Smooth muscle cell (in vitro differentiated cells): Measurements from ENCODE around the gene YPEL4. TPM values are rescaled to one million over a fixed set of nuclear protein-coding genes. Genes with fewer than 3 reads are reported as not detected.

Source experiments
- DNase-seq: peaks from one replicate; lab custom pipeline; 2025; ENCODE audit not compliant: unreplicated experiment; lab: John Stamatoyannopoulos, UW
- H2AFZ ChIP-seq: fragments of 200-600 bp; sonication (generic); 2 replicates; pipeline ENCODE4 v1.6.0; 2016; ENCODE audit warnings: antibody characterized with exemption, low read depth, mild to moderate bottlenecking
- H3F3A ChIP-seq: fragments of 200-600 bp; sonication (generic); 2 replicates; pipeline ENCODE4 v1.6.0; 2017; ENCODE audit warnings: antibody characterized with exemption, low read depth
- H3K27ac ChIP-seq: fragments of 200-600 bp; sonication (generic); 2 replicates; pipeline ENCODE4 v1.5.1; 2016; ENCODE audit warnings: low read depth, mild to moderate bottlenecking
- H3K27me3 ChIP-seq: fragments of 200-600 bp; sonication (generic); 2 replicates; pipeline ENCODE4 v1.6.1; 2016; ENCODE audit warnings: low read depth, mild to moderate bottlenecking
- H3K36me3 ChIP-seq: fragments of 200-600 bp; sonication (generic); 2 replicates; pipeline ENCODE4 v1.5.1; 2016; ENCODE audit warnings: low read depth
- H3K4me1 ChIP-seq: fragments of 200-600 bp; sonication (generic); 2 replicates; pipeline ENCODE4 v1.5.1; 2016; ENCODE audit warnings: low read depth
- H3K4me2 ChIP-seq: fragments of 200-600 bp; sonication (generic); 2 replicates; pipeline ENCODE4 v1.6.0; 2016; ENCODE audit warnings: mild to moderate bottlenecking
- H3K4me3 ChIP-seq: fragments of 200-600 bp; sonication (generic); 2 replicates; pipeline ENCODE4 v1.5.1; 2016; ENCODE audit warnings: mild to moderate bottlenecking
- H3K79me2 ChIP-seq: fragments of 200-600 bp; sonication (generic); 2 replicates; pipeline ENCODE4 v1.6.0; 2016; ENCODE audit warnings: low read depth, mild to moderate bottlenecking
- H3K9ac ChIP-seq: fragments of 200-600 bp; sonication (generic); 2 replicates; pipeline ENCODE4 v1.6.0; 2016; ENCODE audit warnings: low read depth
- H3K9me3 ChIP-seq: fragments of 200-600 bp; sonication (generic); replicated peaks from 2 replicates; pipeline ENCODE4 v1.5.1; 2016; ENCODE audit warnings: low read depth
- H4K20me1 ChIP-seq: fragments of 200-600 bp; sonication (generic); 2 replicates; pipeline ENCODE4 v1.6.0; 2016; ENCODE audit warnings: low read depth
- WGBS: methylation state at CpG from one replicate; pipeline ENCODE4 v1.1.7; 2016; ENCODE audit warnings: low lambda C conversion rate; 5-methylcytosine and 5-hydroxymethylcytosine counted together
- microRNA counts: library from miRNA; unstranded; fragments of <30 nt; microRNA quantifications from one replicate; lab custom pipeline; 2016
- microRNA-seq: library from miRNA; unstranded; fragments of <30 nt; microRNA quantifications from one replicate; pipeline ENCODE4, GENCODE V29; 2016; ENCODE audit warnings: borderline number of aligned reads
- polyA plus RNA-seq: library from polyadenylated mRNA; unstranded; fragments of >200 nt; fragmentation: Nextera tagmentation; extraction: Ambion mirVana; gene quantifications from 2 replicates; pipeline ENCODE4 v1.2.1, GENCODE V29; 2016
- small RNA-seq: library from RNA; depleted of rRNA; stranded (forward); fragments of <200 nt; gene quantifications from one replicate; pipeline ENCODE3, GENCODE V24; 2014
- total RNA-seq: library from RNA; depleted of rRNA; stranded (reverse); fragments of >200 nt; gene quantifications from 2 replicates; pipeline ENCODE4 v1.2.3, GENCODE V29; 2014
- TF ChIP-seq, protein P1 (sequence below): fragments of 200-600 bp; sonication (generic); IDR thresholded peaks from 2 replicates; pipeline ENCODE4 v1.5.1; 2017; ENCODE audit warnings: borderline replicate concordance, mild to moderate bottlenecking, antibody characterized with exemption; ENCODE audit not compliant: insufficient read depth, poor library complexity, severe bottlenecking

Gene YPEL4
- total and polyA plus RNA-seq, 2 experiments from 2014 or later = 2.0 to 2.5 TPM

DNA sequence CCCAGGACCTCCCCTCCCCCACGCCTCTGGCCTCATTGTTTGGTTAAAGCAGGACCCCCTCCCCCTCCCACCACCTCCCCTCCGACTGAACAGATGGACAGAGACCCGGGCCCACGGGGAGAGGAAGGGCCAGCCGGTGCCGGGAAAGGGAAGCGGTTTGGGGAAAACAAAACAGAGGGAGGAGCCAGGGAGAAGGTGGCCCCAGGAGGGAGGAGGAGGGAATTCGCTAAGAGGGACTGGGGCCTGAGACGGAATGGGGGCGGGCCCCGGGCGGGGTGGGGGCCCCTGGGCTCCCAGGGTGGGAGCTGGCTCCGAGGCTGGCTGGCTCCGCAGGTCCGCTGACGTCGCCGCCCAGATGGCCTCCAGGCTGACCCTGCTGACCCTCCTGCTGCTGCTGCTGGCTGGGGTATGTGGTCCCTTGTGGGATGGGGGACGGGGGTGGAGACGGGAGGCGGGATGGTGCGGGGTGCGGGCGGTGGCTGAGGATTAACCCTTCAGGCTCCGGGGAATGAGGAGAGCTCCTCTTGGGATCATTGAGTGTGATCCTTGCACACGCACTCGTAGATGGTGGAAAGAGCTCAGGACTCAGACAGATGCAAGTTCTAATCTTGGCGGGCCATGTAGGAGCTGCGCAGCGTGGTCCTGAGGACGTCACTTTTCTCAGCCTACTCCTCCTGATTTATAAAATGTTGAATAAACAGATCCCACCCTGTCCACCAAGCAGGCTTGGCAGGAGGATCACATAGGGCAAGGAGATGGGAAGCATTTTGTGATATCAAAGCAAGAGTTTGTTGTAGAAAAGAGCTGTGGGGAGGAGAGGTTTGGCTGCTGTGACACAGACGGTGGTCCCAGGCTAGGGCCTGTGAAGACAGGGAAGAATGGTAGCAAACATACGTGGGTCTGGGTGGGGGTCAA is 51.5 kb downstream of the YPEL4 start:
- Histone ChIP-seq H3K9me3 (no peaks in the 10 kb centered on the region), H3K36me3 (no peaks in the 10 kb centered on the region), H3K4me1 (peaks cover 28% of the 10 kb centered on the region), H3K4me3 (peak overlapping the region; percentile 73), H3K79me2 (no peaks in the 10 kb centered on the region), H4K20me1 (no peaks in the 10 kb centered on the region), H3F3A (no peaks in the 10 kb centered on the region), H2AFZ (peak overlapping the region; percentile 85), H3K27me3 (no peaks in the 10 kb centered on the region), H3K27ac (no peak overlapping the region), H3K4me2 (peak overlapping the region; percentile 89), H3K9ac (peak overlapping the region; percentile 35)
- WGBS = 11% methylated on average over 14 of the region's 33 CpGs
- peak; percentile 20 for DNase-seq
- TF ChIP-seq, protein P1, sequence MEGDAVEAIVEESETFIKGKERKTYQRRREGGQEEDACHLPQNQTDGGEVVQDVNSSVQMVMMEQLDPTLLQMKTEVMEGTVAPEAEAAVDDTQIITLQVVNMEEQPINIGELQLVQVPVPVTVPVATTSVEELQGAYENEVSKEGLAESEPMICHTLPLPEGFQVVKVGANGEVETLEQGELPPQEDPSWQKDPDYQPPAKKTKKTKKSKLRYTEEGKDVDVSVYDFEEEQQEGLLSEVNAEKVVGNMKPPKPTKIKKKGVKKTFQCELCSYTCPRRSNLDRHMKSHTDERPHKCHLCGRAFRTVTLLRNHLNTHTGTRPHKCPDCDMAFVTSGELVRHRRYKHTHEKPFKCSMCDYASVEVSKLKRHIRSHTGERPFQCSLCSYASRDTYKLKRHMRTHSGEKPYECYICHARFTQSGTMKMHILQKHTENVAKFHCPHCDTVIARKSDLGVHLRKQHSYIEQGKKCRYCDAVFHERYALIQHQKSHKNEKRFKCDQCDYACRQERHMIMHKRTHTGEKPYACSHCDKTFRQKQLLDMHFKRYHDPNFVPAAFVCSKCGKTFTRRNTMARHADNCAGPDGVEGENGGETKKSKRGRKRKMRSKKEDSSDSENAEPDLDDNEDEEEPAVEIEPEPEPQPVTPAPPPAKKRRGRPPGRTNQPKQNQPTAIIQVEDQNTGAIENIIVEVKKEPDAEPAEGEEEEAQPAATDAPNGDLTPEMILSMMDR = no peak

DNA sequence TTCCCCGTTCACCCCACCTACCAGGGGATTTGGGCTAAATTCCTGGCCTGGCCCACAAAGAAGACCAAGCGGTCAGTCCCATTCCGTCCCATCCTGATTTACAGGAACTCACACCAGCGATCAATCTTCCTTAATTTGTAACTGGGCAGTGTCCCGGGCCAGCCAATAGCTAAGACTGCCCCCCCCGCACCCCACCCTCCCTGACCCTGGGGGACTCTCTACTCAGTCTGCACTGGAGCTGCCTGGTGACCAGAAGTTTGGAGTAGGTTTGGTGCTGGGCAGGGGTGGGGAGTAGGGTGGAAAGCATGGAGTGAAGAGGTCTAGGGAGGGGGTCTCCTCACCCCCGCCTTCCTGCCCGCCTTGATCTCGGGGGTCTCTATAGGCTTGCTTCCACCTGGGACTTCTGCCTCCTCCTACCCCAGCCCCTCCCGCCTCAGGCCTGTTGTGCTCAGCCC is 52.2 kb downstream of the YPEL4 start, which contains the start of gene SERPING1:
TSS of gene SERPING1 (plus strand) at position 225 of the 455 bp plus-strand sequence. CDS start 586 bp downstream, outside the sequence.
- no peaks in the 10 kb centered on the region for H3K79me2 ChIP-seq
- 16% methylated on average over 7 of the region's 10 CpGs for WGBS
- DNase-seq = peak; percentile 18
- peak within 1 kb of the TSS; percentile 85 for H2AFZ ChIP-seq
- no peaks in the 10 kb centered on the region for H4K20me1 ChIP-seq
- TF ChIP-seq, protein P1 = no peak
- H3K27me3 ChIP-seq = no peaks in the 10 kb centered on the region
- H3K9me3 ChIP-seq = no peaks in the 10 kb centered on the region
- peak within 1 kb of the TSS; percentile 35 for H3K9ac ChIP-seq
- no peak within 1 kb of the TSS for H3K27ac ChIP-seq
- no peaks in the 10 kb centered on the region for H3F3A ChIP-seq
- peaks cover 28% of the 10 kb centered on the region for H3K4me1 ChIP-seq
- H3K4me3 ChIP-seq = peak within 1 kb of the TSS; percentile 73
- H3K36me3 ChIP-seq = no peaks in the 10 kb centered on the region
- peak within 1 kb of the TSS; percentile 89 for H3K4me2 ChIP-seq

DNA sequence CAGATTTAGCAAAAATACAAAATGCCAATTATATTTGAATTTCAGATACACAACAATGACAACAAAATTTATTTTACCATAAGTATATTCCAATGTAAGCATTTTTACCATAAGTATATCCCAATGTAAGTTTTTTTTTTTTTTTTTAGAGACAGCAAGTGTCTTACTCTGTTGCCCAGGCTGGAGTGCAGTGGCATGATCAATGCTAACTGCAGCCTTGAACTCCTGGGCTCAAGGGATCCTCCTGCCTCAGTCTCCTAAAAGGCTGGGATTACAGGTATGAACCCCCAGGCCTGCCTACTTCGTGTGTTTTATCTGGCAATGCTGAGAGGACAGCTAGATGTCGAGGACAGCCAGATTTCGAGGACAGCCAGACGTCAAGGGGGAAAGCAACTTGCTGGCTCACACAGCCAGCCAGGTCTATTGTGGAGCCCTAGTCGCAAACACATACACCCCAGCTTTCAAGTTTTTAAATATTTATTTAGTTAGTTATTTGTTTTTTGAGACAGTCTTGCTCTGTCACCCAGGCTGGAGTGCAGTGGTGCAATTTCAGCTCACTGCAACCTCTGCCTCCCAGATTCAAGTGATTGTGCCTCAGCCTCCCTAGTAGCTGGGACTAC is 53.3 kb downstream of the YPEL4 start:
- no peak for DNase-seq
- H3K9me3 ChIP-seq = no peaks in the 10 kb centered on the region
- H3F3A ChIP-seq = no peaks in the 10 kb centered on the region
- H3K27me3 ChIP-seq = no peaks in the 10 kb centered on the region
- H4K20me1 ChIP-seq = no peaks in the 10 kb centered on the region
- H2AFZ ChIP-seq = no peak overlapping the region
- peaks cover 28% of the 10 kb centered on the region for H3K4me1 ChIP-seq
- no peak overlapping the region for H3K4me2 ChIP-seq
- WGBS = 90% methylated on average over 5 of the region's 5 CpGs
- TF ChIP-seq, protein P1 = no peak
- no peaks in the 10 kb centered on the region for H3K79me2 ChIP-seq
- no peak overlapping the region for H3K27ac ChIP-seq
- H3K9ac ChIP-seq = no peak overlapping the region
- no peaks in the 10 kb centered on the region for H3K36me3 ChIP-seq
- H3K4me3 ChIP-seq = no peak overlapping the region

MicroRNAs within 50 kb of the gene (microRNA counts, 767-probe panel; counts per million panel counts)
- 10,823 counts per million, percentile 89 among the panel's probes with 10 or more counts for microRNA hsa-miR-130a-3p (lab: Ali Mortazavi, UCI)

Small RNA genes lying within 50 kb of the gene (microRNA-seq; reads per million reads assigned to microRNA genes)
- gene MIR130A = 20,049 reads per million, percentile 96 among the genes with 10 or more reads in this experiment

Small RNA genes lying within 50 kb of the gene (small RNA-seq; reads per million reads assigned to genes)
- gene MIR130A = 352 reads per million, percentile 99 among the genes with 10 or more reads in this experiment

Other genes with a start within 250 kb of the YPEL4 start
- 8.0 and 9.3 TPM in 2 replicates for gene SLC43A3, start 222.8 kb downstream of the YPEL4 start, total RNA-seq
- 12.8 and 13.5 TPM in 2 replicates for gene SLC43A3, start 222.8 kb downstream of the YPEL4 start, polyA plus RNA-seq
- 0.18 TPM in 1 of 2 replicates, not detected in the other for gene RTN4RL2, start 189.4 kb downstream of the YPEL4 start, total RNA-seq
- gene RTN4RL2, start 189.4 kb downstream of the YPEL4 start, polyA plus RNA-seq = 0.34 and 0.76 TPM in 2 replicates
- gene SLC43A1, start 134.2 kb downstream of the YPEL4 start, total RNA-seq = 1.3 and 9.4 TPM in 2 replicates
- gene SLC43A1, start 134.2 kb downstream of the YPEL4 start, polyA plus RNA-seq = 7.3 and 7.4 TPM in 2 replicates
- gene TIMM10, start 119.2 kb downstream of the YPEL4 start, total RNA-seq = 31.1 and 34.2 TPM in 2 replicates
- gene TIMM10, start 119.2 kb downstream of the YPEL4 start, polyA plus RNA-seq = 108 and 110 TPM in 2 replicates
- not detected in 2 replicates for gene SMTNL1, start 112.3 kb downstream of the YPEL4 start, total RNA-seq
- not detected in 2 replicates for gene SMTNL1, start 112.3 kb downstream of the YPEL4 start, polyA plus RNA-seq
- gene UBE2L6, start 82.2 kb downstream of the YPEL4 start, total RNA-seq = 14.4 and 15.1 TPM in 2 replicates
- gene UBE2L6, start 82.2 kb downstream of the YPEL4 start, polyA plus RNA-seq = 28.2 and 28.8 TPM in 2 replicates
- 31.0 and 47.8 TPM in 2 replicates for gene SERPING1, start 52.2 kb downstream of the YPEL4 start, total RNA-seq
- gene SERPING1, start 52.2 kb downstream of the YPEL4 start, polyA plus RNA-seq = 80.3 and 95.8 TPM in 2 replicates
- 18.3 and 23.0 TPM in 2 replicates for gene CLP1, start 7.8 kb upstream of the YPEL4 start, total RNA-seq
- 18.0 and 19.7 TPM in 2 replicates for gene CLP1, start 7.8 kb upstream of the YPEL4 start, polyA plus RNA-seq
- 37.2 and 38.0 TPM in 2 replicates for gene ZDHHC5, start 18.2 kb upstream of the YPEL4 start, total RNA-seq
- gene ZDHHC5, start 18.2 kb upstream of the YPEL4 start, polyA plus RNA-seq = 33.2 and 34.5 TPM in 2 replicates
- 25.3 and 36.9 TPM in 2 replicates for gene MED19, start 62.3 kb upstream of the YPEL4 start, total RNA-seq
- 37.9 and 43.8 TPM in 2 replicates for gene MED19, start 62.3 kb upstream of the YPEL4 start, polyA plus RNA-seq
- 75.4 and 82.6 TPM in 2 replicates for gene TMX2, start 62.7 kb upstream of the YPEL4 start, total RNA-seq
- 86.6 and 87.0 TPM in 2 replicates for gene TMX2, start 62.7 kb upstream of the YPEL4 start, polyA plus RNA-seq
- gene SELENOH, start 91.6 kb upstream of the YPEL4 start, total RNA-seq = 120 and 131 TPM in 2 replicates
- gene SELENOH, start 91.6 kb upstream of the YPEL4 start, polyA plus RNA-seq = 141 and 143 TPM in 2 replicates
- gene BTBD18, start 101.9 kb upstream of the YPEL4 start, total RNA-seq = not detected in 2 replicates
- 0.22 and 0.50 TPM in 2 replicates for gene BTBD18, start 101.9 kb upstream of the YPEL4 start, polyA plus RNA-seq
- 135 and 156 TPM in 2 replicates for gene CTNND1, start 111.9 kb upstream of the YPEL4 start, total RNA-seq
- gene CTNND1, start 111.9 kb upstream of the YPEL4 start, polyA plus RNA-seq = 66.0 and 74.8 TPM in 2 replicates